Measurements from ENCODE around the gene ENDOU.

DNA sequence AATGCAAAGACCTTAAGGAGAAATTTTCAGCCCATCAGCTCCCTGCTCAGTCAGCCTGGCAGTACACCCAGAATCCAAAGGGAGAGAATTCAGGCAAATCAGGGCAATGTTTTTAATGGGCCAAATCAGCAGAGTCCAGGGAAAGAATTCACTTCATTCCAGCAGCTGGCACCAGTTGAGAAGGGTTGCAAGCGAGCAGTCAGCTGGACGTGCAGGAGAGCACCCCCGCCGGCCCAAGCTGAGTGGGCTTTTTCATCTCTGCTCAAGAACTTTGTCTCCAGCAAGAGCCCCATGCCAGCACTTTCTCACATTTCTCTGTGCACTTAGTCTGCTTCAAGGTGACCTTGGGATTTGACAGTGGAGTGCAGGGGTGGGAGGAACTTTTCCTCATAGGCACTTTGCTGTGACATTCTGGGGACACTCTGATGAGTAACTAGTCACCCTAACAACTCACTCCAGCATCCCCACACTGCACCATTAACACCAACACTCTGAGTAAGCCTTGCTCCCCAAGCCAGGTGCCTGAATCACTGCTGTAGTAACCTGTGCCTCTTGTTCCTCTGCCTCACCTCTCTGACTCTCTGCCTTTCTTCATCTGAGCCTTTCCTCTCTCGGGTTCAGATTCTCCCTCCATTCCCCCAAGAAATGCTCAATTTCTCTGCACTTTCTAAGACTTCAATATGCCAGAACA, 2.2 kb downstream of the ENDOU start:
- TF ChIP-seq RARB (CRISPR knock-in tag; IDR thresholded peaks at IDR 0.05) (no peak), GLIS3 (CRISPR knock-in tag; IDR thresholded peaks at IDR 0.05) (no peak), ISL1 (CRISPR knock-in tag; IDR thresholded peaks at IDR 0.05) (no peak), ZFP30 (CRISPR knock-in tag; IDR thresholded peaks at IDR 0.05) (no peak), ZNF8 (CRISPR knock-in tag; IDR thresholded peaks at IDR 0.05) (no peak), PPARA (CRISPR knock-in tag; IDR thresholded peaks at IDR 0.05; ENCODE audit: borderline replicate concordance) (no peak), CSDC2 (CRISPR knock-in tag; IDR thresholded peaks at IDR 0.05) (no peak), SNAI2 (CRISPR knock-in tag; IDR thresholded peaks at IDR 0.05) (no peak), BACH2 (CRISPR knock-in tag; IDR thresholded peaks at IDR 0.05; ENCODE audit: borderline replicate concordance) (no peak)
- TF ChIP-seq, protein P1, sequence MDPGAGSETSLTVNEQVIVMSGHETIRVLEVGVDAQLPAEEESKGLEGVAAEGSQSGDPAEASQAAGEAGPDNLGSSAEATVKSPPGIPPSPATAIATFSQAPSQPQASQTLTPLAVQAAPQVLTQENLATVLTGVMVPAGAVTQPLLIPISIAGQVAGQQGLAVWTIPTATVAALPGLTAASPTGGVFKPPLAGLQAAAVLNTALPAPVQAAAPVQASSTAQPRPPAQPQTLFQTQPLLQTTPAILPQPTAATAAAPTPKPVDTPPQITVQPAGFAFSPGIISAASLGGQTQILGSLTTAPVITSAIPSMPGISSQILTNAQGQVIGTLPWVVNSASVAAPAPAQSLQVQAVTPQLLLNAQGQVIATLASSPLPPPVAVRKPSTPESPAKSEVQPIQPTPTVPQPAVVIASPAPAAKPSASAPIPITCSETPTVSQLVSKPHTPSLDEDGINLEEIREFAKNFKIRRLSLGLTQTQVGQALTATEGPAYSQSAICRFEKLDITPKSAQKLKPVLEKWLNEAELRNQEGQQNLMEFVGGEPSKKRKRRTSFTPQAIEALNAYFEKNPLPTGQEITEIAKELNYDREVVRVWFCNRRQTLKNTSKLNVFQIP (CRISPR knock-in tag; IDR thresholded peaks at IDR 0.05; ENCODE audit: borderline replicate concordance, low read depth), result no peak
- TF ChIP-seq, protein P2, sequence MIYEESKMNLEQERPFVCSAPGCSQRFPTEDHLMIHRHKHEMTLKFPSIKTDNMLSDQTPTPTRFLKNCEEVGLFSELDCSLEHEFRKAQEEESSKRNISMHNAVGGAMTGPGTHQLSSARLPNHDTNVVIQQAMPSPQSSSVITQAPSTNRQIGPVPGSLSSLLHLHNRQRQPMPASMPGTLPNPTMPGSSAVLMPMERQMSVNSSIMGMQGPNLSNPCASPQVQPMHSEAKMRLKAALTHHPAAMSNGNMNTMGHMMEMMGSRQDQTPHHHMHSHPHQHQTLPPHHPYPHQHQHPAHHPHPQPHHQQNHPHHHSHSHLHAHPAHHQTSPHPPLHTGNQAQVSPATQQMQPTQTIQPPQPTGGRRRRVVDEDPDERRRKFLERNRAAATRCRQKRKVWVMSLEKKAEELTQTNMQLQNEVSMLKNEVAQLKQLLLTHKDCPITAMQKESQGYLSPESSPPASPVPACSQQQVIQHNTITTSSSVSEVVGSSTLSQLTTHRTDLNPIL (CRISPR knock-in tag; IDR thresholded peaks at IDR 0.05; ENCODE audit: low read depth), result no peak
- TF ChIP-seq, protein P3, sequence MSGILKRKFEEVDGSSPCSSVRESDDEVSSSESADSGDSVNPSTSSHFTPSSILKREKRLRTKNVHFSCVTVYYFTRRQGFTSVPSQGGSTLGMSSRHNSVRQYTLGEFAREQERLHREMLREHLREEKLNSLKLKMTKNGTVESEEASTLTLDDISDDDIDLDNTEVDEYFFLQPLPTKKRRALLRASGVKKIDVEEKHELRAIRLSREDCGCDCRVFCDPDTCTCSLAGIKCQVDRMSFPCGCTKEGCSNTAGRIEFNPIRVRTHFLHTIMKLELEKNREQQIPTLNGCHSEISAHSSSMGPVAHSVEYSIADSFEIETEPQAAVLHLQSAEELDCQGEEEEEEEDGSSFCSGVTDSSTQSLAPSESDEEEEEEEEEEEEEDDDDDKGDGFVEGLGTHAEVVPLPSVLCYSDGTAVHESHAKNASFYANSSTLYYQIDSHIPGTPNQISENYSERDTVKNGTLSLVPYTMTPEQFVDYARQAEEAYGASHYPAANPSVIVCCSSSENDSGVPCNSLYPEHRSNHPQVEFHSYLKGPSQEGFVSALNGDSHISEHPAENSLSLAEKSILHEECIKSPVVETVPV (CRISPR knock-in tag; IDR thresholded peaks at IDR 0.05), result no peak
- TF ChIP-seq, protein P4, sequence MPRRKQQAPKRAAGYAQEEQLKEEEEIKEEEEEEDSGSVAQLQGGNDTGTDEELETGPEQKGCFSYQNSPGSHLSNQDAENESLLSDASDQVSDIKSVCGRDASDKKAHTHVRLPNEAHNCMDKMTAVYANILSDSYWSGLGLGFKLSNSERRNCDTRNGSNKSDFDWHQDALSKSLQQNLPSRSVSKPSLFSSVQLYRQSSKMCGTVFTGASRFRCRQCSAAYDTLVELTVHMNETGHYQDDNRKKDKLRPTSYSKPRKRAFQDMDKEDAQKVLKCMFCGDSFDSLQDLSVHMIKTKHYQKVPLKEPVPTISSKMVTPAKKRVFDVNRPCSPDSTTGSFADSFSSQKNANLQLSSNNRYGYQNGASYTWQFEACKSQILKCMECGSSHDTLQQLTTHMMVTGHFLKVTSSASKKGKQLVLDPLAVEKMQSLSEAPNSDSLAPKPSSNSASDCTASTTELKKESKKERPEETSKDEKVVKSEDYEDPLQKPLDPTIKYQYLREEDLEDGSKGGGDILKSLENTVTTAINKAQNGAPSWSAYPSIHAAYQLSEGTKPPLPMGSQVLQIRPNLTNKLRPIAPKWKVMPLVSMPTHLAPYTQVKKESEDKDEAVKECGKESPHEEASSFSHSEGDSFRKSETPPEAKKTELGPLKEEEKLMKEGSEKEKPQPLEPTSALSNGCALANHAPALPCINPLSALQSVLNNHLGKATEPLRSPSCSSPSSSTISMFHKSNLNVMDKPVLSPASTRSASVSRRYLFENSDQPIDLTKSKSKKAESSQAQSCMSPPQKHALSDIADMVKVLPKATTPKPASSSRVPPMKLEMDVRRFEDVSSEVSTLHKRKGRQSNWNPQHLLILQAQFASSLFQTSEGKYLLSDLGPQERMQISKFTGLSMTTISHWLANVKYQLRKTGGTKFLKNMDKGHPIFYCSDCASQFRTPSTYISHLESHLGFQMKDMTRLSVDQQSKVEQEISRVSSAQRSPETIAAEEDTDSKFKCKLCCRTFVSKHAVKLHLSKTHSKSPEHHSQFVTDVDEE (CRISPR knock-in tag; IDR thresholded peaks at IDR 0.05), result no peak
- TF ChIP-seq, protein P5, sequence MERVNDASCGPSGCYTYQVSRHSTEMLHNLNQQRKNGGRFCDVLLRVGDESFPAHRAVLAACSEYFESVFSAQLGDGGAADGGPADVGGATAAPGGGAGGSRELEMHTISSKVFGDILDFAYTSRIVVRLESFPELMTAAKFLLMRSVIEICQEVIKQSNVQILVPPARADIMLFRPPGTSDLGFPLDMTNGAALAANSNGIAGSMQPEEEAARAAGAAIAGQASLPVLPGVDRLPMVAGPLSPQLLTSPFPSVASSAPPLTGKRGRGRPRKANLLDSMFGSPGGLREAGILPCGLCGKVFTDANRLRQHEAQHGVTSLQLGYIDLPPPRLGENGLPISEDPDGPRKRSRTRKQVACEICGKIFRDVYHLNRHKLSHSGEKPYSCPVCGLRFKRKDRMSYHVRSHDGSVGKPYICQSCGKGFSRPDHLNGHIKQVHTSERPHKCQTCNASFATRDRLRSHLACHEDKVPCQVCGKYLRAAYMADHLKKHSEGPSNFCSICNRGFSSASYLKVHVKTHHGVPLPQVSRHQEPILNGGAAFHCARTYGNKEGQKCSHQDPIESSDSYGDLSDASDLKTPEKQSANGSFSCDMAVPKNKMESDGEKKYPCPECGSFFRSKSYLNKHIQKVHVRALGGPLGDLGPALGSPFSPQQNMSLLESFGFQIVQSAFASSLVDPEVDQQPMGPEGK (CRISPR knock-in tag; IDR thresholded peaks at IDR 0.05; ENCODE audit: borderline replicate concordance), result no peak

Data from SK-N-SH treated with all-trans-retinoic acid at 6 μM for 48 hours (cell line).